GM19240 (cell line): Measurements from ENCODE around the gene MAP3K10.
"Not testable (repeated sequence)": the region's sequence is repeated elsewhere in the genome, so short reads cannot be mapped to it uniquely, and the experiment has no call there.

Source experiments
- DNase-seq: peaks from one replicate; pipeline ENCODE4 v3.0.0; 2011; ENCODE audit warnings: low spot score; ENCODE audit not compliant: insufficient read length

The MAP3K10 gene

GRCh38 chr19:40171293-40171692 lies 19.9 kb upstream of the MAP3K10 start:
- not testable (repeated sequence) for DNase-seq

- no peak for DNase-seq
These were observed 17.1 kb upstream of the MAP3K10 start for GRCh38 chr19:40174092-40174491.

GRCh38 chr19:40175820-40176219 lies 15.4 kb upstream of the MAP3K10 start:
- no peak for DNase-seq

GRCh38 chr19:40177286-40178070 lies 13.7 kb upstream of the MAP3K10 start:
- DNase-seq: no peak

- no peak for DNase-seq
These were observed 12.5 kb upstream of the MAP3K10 start for GRCh38 chr19:40178756-40179155.

- no peak for DNase-seq
These were observed 7.0 kb upstream of the MAP3K10 start for GRCh38 chr19:40184273-40184672.

- no peak for DNase-seq
These were observed 815 bp downstream of the MAP3K10 start for GRCh38 chr19:40191836-40192646.

GRCh38 chr19:40192758-40193586 lies 1.7 kb downstream of the MAP3K10 start:
- DNase-seq: no peak

GRCh38 chr19:40193587-40193849 lies 2.3 kb downstream of the MAP3K10 start:
- no peak for DNase-seq

- no peak for DNase-seq
These were observed 7.2 kb downstream of the MAP3K10 start for GRCh38 chr19:40198272-40198990.

GRCh38 chr19:40200341-40201099 lies 9.3 kb downstream of the MAP3K10 start:
- DNase-seq: no peak

- no peak for DNase-seq
These were observed 13.2 kb downstream of the MAP3K10 start for GRCh38 chr19:40204381-40204780.

- no peak for DNase-seq
These were observed 14.5 kb downstream of the MAP3K10 start for GRCh38 chr19:40205760-40206159.

- DNase-seq: no peak
These were observed 17.4 kb downstream of the MAP3K10 start for GRCh38 chr19:40208602-40209001.

GRCh38 chr19:40210889-40211288 lies 19.7 kb downstream of the MAP3K10 start:
- no peak for DNase-seq

GRCh38 chr19:40213251-40213829 lies 22.1 kb downstream of the MAP3K10 start:
- DNase-seq: no peak

GRCh38 chr19:40213882-40214570 lies 22.8 kb downstream of the MAP3K10 start:
- no peak for DNase-seq

GRCh38 chr19:40214936-40215335 lies 23.7 kb downstream of the MAP3K10 start:
- no peak for DNase-seq

- no peak for DNase-seq
These were observed 25.0 kb downstream of the MAP3K10 start for GRCh38 chr19:40216013-40216776.
